ENCODE data around the gene PRKAA1.

DNA sequence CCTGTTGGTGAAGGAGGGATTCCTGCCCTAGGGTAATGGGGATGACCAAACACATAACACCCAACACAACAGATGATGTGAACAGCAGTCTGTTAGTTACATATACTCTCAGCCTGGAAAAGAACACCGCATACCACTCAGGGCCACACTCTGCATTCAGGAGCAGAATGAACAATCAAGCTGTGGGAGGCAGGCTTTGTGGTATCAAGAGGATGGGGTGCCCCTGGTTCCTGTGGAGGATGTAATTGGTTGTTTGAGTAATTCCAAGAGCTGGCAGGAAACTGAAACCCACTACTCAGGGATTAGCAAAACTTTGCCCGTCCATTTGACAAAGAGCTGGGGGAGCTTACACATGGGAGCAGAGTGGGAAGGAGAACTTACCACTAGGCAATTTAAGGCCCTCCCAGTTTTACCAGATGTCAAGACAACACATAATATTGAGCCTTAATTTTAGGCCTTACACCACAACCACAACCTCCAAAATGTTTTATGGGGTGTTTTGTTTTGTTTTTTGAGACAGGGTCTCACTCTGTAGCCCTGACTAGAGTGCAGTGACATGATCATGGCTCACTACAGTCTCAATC, 15.6 kb upstream of the PRKAA1 start:
- TF ChIP-seq, protein P1, sequence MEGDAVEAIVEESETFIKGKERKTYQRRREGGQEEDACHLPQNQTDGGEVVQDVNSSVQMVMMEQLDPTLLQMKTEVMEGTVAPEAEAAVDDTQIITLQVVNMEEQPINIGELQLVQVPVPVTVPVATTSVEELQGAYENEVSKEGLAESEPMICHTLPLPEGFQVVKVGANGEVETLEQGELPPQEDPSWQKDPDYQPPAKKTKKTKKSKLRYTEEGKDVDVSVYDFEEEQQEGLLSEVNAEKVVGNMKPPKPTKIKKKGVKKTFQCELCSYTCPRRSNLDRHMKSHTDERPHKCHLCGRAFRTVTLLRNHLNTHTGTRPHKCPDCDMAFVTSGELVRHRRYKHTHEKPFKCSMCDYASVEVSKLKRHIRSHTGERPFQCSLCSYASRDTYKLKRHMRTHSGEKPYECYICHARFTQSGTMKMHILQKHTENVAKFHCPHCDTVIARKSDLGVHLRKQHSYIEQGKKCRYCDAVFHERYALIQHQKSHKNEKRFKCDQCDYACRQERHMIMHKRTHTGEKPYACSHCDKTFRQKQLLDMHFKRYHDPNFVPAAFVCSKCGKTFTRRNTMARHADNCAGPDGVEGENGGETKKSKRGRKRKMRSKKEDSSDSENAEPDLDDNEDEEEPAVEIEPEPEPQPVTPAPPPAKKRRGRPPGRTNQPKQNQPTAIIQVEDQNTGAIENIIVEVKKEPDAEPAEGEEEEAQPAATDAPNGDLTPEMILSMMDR (IDR thresholded peaks at IDR 0.05): no peak
- TF ChIP-seq POLR2A (IDR thresholded peaks at IDR 0.05): no peak
